ENCODE results near the gene GALR3. TPM values are rescaled to one million over a fixed set of nuclear protein-coding genes. Genes with fewer than 3 reads are reported as not detected.

GALR3 gene
- total RNA-seq, 1 donor from 2014 or later, result 0.32 TPM

DNA sequence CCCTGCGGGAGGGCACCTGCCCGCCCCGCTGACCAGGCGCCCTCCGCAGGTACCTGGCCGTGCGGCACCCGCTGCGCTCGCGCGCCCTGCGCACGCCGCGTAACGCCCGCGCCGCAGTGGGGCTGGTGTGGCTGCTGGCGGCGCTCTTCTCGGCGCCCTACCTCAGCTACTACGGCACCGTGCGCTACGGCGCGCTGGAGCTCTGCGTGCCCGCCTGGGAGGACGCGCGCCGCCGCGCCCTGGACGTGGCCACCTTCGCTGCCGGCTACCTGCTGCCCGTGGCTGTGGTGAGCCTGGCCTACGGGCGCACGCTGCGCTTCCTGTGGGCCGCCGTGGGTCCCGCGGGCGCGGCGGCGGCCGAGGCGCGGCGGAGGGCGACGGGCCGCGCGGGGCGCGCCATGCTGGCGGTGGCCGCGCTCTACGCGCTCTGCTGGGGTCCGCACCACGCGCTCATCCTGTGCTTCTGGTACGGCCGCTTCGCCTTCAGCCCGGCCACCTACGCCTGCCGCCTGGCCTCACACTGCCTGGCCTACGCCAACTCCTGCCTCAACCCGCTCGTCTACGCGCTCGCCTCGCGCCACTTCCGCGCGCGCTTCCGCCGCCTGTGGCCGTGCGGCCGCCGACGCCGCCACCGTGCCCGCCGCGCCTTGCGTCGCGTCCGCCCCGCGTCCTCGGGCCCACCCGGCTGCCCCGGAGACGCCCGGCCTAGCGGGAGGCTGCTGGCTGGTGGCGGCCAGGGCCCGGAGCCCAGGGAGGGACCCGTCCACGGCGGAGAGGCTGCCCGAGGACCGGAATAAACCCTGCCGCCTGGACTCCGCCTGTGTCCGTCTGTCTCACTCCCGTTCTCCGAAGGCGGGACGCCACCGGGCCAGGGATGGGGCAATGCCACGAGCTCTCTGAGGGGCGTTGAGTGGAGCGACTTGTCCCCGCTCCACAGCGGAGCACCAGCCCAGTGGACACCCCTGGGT is 1.8 kb downstream of the GALR3 start:
- ATAC-seq, result peak; percentile 57

DNA sequence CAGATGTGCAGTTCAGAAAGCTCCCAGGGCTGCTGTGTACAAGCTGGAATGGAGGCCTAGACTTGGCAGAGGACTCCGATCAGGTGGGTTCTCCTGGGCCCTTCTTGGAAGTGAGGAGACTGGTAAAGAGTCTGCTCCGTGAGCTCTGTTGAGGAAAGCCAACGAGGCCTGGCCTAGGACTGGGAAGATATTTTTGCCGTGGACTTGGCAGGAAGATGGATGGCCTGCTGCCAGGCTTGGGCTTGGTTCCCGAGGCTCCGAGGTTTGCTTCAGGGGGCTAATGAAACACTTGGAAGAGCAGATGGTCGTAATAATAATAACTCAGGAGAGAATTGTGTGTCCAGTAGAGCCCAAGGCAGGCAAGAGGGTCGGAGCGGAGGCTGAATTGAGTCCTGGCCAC is 3.9 kb downstream of the GALR3 start:
- no peak for ATAC-seq

DNA sequence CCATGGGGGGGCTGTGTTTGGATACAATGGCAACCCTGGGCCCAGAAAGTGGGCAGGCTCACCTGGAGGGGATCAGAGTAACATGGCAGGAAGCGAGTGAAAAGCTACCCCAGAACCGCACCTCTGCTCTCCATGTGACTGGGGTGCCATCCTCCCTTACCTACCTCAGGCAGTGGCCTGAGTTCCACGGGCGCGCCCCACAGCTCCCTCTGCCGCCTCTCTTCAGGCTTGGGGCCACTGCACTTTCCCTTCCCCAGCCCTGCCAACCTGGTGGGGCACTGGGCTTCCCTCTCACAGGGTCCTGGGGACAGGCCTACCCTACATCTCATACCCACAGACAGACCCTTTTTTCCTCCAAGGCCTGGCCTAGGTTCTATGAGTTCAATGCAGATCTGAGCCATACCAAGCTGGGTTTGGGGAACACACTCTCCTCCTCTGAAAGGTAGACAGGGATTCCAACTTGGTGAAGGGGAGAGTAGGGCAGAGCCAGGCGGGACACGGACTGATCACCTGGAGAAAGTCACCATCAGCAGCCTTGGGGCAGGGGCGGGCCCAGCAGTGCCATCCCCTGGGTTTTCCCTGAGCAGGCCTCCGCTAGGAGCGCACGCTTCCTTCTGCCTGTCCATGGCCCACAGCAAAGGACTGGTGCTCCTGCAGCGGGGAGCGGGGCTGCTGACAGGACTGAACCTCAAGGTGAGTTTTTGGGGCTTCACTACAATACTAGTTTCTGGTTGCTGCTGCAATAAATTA is 7.1 kb downstream of the GALR3 start:
- ATAC-seq, result no peak

DNA sequence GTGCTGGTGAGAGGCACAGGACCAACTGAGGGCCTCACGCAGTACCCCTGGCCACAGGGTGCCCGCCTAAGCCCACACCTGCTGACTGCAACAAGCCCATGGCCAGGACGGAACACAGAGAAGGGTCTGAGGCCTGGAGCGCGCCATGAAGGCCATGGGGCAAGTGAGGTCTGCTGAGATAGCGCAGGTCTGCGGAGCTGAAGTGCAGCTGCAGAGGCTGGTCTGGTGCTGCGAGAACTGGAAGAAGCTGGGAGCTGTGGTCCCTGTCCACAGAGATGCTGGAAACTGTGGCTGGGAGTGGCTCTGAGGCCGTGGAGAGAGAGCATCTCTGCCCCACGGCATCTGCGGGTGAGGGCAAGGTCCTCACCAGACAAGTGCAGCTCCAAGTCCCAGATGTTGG is 8.3 kb downstream of the GALR3 start:
- no peak for ATAC-seq

DNA sequence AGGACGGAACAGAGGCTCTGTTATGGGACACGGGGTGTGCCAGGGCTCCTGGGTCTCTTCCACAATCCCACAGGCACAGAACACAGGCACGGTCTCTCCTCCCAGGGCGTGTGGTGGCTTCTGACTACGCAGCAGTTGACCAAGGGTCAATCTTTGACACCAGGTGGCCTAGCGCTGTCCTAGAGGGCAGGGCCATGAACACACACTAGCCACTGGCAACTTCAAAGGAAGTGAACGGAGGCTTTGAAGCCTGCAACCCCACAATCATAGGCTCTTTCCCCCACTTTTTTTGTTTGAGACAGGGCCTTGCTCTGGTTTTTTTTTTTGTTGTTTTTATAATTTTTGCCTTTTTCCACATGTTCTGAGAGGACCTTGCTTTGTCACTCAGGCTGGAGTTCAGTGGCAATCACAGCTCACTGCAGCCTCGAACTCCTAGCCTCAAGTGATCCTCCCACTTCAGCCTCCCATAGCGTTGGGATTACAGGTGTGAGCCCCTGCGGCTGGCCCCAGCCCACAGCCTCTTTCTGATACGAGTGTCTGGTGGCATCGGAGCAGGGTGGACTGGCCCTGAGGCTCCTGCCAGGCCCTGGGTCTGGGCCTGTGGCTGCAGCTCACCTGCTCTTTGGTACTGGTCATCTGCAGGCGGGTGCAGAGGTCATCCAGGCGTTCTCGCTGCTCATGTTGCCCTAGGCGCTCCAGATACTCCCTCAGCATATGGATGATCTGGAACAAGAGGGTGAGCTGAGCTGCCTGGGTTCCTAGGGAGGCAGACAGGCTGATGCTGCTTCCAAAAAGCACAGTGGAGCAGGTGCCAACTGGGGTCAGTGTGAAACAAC is 9.1 kb downstream of the GALR3 start:
- no peak for ATAC-seq

DNA sequence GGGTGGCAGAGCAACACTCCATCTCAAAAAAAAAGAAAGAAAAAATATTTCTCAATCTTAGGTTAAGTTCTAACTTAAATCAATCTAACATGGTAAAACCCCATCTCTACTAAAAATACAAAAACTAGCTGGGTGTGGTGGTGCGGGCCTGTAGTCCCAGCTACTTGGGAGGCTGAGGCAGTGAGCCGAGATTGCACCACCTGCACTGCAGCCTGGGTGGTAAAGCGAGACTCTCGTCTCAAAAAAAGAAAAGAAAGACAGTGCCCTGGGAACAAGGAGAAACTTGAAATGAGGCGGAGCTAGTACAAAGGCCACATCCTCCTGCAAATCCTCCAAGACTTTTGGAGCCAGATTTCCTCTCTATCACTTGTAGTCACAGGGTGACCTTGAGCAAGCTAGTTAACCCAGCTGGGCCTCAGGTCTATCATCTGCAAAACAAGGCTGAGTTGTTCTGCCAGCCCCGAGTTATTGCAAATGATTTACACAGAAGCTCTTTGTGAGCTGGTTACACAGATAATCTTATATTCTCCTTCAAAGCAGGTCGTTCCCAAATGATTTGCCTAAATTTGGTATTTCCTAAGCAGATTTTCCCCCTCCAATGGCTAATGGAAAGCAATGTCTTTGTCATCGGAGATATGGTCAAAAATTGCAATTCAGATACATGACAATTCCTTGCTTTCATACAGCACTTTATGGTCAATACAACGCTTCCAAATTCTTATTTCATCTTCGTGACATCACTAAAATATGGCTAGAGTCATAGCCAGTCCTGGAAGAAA is 19.0 kb downstream of the GALR3 start:
- no peak for ATAC-seq

DNA sequence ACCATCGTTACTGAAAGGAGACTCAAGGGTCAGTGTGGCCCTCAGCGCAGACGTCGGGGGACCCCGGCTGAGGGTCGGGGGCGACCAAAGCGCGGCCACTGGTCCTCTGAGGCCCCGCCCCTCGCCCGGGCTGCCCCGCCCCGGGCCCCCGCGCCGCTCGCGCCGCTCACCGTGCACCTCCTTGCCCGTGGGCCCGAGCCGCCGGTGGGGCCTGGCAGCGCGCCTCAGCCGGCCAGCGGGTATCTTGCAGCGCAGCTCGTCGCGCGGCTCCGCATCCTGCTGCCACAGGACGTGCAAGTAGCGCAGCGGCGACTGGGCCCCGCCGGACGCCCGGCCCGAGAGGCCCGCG is 20.5 kb downstream of the GALR3 start:
- peak; percentile 48 for ATAC-seq

DNA sequence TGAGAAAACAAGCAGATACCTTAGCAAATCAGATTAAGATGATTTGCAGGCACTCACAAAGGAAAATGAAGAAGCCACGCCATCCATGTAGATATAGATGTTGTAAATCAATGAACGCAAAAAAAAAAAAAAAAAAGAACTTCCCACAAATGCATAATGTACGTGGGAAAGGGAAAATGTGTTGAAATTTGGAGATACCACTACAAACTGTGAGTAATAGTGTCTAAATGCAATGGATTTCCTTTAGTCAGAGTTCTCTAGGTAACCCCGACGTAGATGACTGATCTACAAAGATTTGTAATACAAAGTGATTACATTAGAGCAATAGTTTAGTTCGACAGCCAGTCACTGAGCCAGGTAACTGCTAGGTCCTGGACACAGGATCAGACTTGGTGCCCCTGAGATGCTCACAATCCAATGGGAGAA is 21.7 kb downstream of the GALR3 start:
- no peak for ATAC-seq

DNA sequence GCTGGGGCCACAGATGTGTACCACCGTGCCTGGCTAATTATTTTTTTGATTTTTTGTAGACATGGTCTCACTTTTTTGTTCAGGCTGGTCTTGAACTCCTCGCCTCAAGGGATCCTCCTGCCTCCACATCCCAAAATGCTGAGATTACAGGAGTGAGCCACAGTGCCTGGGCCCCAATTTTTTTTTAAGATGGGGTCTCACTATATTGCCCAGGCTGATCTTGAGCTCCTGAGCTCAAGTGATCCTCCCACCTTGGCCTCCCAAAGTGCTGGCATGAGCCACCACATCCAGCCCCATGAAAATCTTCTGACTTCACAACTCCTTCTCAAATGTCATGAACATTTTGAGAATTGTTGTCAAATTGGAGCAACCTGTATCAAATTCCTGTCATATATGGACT is 23.3 kb downstream of the GALR3 start:
- ATAC-seq, result no peak

DNA sequence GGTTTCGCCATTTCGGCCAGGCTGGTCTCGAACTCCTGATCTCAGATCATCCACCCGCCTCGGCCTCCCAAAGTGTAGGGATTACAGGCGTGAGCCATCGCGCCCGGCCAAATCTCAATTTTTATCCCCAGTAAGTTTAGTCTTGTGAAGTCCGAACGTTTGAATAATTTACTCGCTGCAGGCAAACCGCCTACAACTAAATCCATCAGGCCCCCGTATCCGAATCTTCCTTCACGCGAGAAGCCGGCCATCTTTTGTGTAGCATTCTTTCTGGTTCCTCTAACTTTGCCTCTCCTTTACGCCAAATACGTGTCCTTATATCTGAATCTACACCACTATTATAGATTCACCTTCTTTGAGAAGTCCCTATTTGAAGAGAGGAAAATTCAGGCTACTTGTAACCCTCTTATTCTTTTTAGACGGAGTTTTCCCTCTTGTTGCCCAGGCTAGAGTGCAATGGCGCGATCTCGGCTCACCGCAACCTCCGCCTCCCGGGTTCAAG is 25.5 kb downstream of the GALR3 start:
- ATAC-seq, result no peak

DNA sequence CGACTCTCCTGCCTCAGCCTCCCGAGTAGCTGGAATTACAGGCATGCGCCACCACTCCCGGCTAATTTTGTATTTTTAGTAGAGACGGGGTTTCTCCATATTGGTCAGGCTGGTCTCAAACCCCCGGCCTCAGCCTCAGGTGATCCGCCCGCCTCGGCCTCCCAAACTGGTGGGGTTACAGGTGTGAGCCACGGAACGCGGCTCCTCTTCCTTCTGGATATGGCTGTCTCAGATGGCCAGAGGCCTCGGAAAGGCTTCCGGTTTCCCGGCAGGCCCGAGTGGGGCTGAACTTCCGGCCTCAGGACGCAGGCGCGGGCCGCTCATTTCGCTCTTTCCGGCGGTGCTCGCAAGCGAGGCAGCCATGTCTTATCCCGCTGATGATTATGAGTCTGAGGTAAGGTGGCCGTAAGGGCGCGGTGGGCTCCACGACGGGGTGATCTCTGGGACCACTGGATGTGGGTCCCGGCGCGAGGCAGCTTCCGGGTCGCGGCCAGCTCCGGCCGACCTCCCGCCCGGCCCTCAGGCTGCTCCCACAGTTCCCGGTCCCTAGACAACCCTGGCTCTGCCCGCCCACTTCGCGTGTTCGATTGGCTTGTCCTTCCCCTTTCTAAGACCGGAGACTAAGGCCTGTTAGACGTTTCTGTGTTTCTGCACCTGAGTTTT is 26.0 kb downstream of the GALR3 start, which contains the start of gene EIF3L:
TSS of gene EIF3L (plus strand) at position 331 of the 663 bp plus-strand sequence. CDS start at position 362, 31 bp downstream.
- peak; percentile 78 for ATAC-seq

DNA sequence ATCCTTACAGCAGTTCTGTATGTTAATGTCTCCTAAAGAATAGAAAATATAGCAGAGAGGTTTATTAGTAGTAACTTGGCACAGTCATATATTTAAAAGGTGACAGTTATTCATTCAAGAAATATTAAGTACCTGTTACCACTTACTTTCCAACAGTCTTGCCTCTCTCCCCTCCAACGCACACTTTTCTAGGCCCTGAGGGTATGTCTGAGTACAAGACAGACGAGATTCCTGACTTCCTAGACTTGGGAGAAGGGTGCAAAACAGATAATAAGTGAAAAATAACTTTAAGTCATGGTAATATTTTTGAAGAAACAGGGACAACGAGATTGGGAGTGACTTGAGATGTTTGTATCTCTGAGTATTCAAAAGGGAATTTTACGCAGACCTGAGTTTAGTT is 27.6 kb downstream of the GALR3 start:
- ATAC-seq, result no peak

DNA sequence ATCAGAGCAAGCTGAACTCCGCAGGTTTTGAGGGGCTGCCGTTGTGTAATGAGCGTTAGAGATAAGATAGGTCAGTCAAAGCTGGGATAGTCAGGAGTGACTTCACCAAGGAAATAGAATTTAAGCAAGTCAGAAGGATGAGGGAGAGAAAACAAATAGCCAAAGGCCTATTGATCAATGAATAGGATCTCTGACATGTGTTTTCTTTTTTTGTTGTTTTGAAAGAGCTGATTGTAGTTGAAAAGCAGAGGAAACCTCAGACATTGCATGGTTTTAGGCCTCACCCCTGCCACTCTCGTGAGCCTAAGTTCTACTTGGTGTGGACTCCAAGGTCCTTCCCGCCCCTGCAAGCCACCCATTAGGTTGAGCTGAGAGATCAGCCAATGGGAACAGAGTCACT is 29.2 kb downstream of the GALR3 start:
- no peak for ATAC-seq

DNA sequence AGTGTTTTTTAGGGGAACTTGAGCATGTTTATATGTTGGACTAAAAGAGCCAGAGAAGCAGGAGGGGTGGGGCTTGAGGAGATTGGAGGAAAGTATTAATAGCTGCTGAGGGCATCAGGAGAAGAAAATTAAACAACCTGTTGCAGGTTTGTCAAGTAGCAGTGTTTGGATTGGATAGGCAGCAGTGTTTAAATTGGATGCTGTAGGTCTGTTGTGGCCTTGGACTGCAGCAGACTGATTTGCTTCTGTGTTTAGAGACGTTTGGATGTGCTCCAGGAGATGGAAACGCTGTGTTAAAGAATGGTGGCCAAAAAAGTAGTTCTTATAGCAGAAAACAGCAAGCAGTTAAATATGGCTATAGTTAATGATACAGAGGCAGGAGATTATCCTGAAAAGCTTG is 31.8 kb downstream of the GALR3 start:
- no peak for ATAC-seq

DNA sequence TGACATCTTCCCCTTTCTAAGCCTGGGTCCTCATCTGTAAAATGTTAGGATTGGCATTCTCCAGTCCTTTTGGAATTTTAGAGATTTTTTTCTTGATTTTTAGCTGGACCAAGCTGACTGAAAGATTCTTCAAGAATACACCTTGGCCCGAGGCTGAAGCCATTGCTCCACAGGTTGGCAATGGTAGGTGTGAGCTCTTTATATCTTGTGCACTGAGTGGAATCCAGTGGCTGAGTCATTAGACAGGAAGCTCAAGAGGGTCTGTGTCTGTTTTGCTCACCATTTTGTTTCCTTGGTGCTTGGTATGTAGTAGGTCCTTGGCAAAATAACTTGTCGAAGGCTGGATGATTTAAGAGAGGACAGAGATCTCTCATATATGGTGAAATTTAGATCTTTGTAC is 32.3 kb downstream of the GALR3 start:
- no peak for ATAC-seq

DNA sequence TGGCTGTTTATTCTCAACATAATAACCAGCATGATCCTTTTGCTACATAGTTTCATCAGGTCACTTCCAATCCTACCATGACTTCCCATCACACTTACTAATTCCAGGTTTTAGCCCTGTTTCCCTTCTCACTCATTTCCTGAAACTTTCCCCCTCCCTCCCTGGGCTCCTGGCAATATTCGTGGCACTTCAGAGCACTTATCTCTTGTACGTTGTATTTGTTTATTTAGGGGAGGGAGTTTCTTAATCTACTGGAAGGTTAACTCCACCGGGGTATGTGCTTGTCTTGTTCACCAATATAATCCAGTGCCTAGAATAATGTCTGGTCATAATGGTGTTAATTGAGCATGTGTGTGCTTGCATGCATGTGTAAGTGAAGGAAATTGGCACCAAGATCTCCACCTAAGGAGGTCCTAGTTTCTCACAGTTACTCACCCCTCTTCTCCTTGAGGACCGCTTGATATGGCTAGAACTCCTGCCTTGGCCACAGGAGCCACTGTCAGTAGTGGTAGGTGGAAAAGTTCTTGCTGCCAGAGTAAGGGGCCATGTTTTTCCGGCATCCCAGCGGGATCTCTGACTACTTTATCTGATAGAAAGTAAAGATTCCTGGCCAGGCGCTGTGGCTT is 37.7 kb downstream of the GALR3 start:
- no peak for ATAC-seq

DNA sequence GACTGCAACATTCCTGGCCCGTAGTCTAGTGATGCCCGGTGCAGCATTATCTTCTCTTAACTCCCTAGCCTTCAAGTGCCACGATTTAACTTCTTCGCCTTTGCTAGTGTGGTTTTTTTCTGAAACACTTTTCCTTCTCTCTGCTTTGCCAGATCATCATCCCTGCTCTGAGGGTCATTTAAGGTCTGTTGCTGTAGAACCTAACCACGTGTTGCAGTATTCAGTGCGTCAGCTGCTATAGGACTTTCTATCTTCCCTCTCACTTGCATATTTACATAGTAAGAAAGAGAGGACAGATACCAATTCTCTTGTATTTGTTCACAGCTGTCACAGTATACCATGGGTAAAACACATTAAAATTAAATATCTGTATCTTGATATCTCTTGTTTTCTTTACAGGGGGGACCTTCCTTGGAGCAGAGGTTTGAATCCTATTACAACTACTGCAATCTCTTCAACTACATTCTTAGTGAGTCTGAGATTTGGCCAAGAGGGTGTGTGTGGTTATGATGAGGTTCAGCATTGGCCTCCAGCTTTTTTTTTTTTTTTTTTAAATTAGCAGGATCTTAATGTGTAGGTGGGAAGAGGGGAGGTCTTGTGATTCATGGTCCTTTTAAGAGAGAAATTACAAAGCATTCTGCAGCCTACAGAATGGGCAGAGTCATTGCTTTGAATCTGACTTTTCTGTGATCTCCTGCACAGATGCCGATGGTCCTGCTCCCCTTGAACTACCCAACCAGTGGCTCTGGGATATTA is 39.6 kb downstream of the GALR3 start:
- ATAC-seq, result no peak

DNA sequence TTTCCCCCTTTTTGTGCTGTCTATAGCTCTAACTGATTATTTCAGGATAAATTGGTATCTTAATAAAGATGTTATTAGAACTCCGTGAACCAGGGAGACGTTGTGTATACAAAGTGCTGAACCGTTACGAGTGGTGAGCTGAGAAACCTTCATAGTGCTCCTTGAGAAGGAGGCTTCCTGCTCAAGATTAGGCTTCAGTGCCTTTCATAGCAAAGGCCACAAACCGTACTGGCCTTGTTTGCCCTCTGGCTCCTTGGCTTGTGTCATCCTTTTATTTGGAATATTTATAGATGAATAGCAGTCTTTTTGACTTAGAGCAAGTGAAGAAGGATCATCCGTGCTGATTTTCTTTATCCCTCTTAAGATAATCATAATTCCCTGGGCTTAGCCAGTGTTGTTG is 42.3 kb downstream of the GALR3 start:
- no peak for ATAC-seq

DNA sequence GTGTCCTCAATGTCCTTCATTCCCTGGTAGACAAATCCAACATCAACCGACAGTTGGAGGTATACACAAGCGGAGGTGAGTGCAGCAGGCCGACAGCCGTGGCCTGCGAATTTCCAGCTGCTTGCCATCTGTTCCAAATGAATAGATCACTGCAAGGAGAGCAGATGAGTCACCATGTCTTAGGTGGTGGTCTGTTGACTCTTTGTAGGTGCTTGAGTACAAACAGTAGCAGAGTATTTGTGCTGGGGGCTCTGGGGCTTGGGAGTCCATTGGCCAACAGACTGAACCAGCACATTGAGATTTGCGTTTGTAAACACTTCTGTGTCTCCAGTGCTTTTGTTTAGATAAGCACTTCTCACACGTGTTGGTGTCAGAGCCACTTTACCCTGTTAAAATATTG is 47.1 kb downstream of the GALR3 start:
- no peak for ATAC-seq
